Mesothelial cell of epicardium (in vitro differentiated cells): ENCODE data around the gene PPM1A. TPM values are rescaled to one million over a fixed set of nuclear protein-coding genes. Genes with fewer than 3 reads are reported as not detected.

ENCODE experiments used
- DNase-seq, 2 experiments: peaks; one replicate each; pipeline ENCODE4 v3.0.0; 2021; ENCODE audit warnings: low spot score in 2 of 2; ENCODE audit not compliant: unreplicated experiment in 2 of 2
- H3K27ac Mint-ChIP-seq: 2 replicates; pipeline ENCODE4 v1.8.0; 2021; ENCODE audit warnings: mixed read lengths
- H3K27me3 Mint-ChIP-seq: 2 replicates; pipeline ENCODE4 v1.8.0; 2021; ENCODE audit warnings: low read depth, mixed read lengths
- H3K36me3 Mint-ChIP-seq: 2 replicates; pipeline ENCODE4 v1.8.0; 2021; ENCODE audit warnings: mixed read lengths
- H3K4me1 Mint-ChIP-seq: 2 replicates; pipeline ENCODE4 v1.8.0; 2021; ENCODE audit warnings: mixed read lengths
- H3K4me3 Mint-ChIP-seq: 2 replicates; pipeline ENCODE4 v1.8.0; 2021; ENCODE audit warnings: mild to moderate bottlenecking, moderate library complexity, mixed read lengths
- H3K9me3 Mint-ChIP-seq: 2 replicates; pipeline ENCODE4 v1.8.0; 2021; ENCODE audit warnings: mixed read lengths
- CTCF ChIP-seq: fragments of 200-600 bp; sonication (generic); IDR thresholded peaks from one replicate; pipeline ENCODE4 v1.5.0; 2021; ENCODE audit warnings: antibody characterized with exemption; ENCODE audit not compliant: unreplicated experiment
- total RNA-seq: library from RNA; stranded (reverse); gene quantifications from 3 replicates; pipeline ENCODE4 v1.2.1, GENCODE V29; 2021

Gene PPM1A
- total RNA-seq, 1 donor from 2014 or later = 44.3 TPM

- no peak for TF ChIP-seq CTCF
- Mint-ChIP-seq H3K4me3 (no peak overlapping the region), H3K4me1 (peaks cover 43% of the 10 kb centered on the region), H3K9me3 (no peaks in the 10 kb centered on the region), H3K27ac (no peak overlapping the region), H3K36me3 (peaks cover 4% of the 10 kb centered on the region), H3K27me3 (no peaks in the 10 kb centered on the region)
- DNase-seq = no peak
Measured at GRCh38 chr14:60254176-60254575, 5.2 kb downstream of the PPM1A start.

- TF ChIP-seq CTCF = no peak
- H3K9me3 Mint-ChIP-seq = no peaks in the 10 kb centered on the region
- H3K27me3 Mint-ChIP-seq = no peaks in the 10 kb centered on the region
- H3K4me3 Mint-ChIP-seq = no peak overlapping the region
- H3K4me1 Mint-ChIP-seq = peaks cover 21% of the 10 kb centered on the region
- H3K36me3 Mint-ChIP-seq = peaks cover 5% of the 10 kb centered on the region
- no peak for DNase-seq
- no peak overlapping the region for H3K27ac Mint-ChIP-seq
Measured at GRCh38 chr14:60257865-60258264, 8.8 kb downstream of the PPM1A start.

- peaks cover 31% of the 10 kb centered on the region for H3K9me3 Mint-ChIP-seq
- H3K4me1 Mint-ChIP-seq = peaks cover 5% of the 10 kb centered on the region
Measured at GRCh38 chr14:60265163-60265562, 16.1 kb downstream of the PPM1A start.

GRCh38 chr14:60266021-60266937 lies 17.3 kb downstream of the PPM1A start:
- H3K27me3 Mint-ChIP-seq = no peaks in the 10 kb centered on the region
- no peak overlapping the region for H3K27ac Mint-ChIP-seq
- TF ChIP-seq CTCF = no peak
- no peak overlapping the region for H3K4me3 Mint-ChIP-seq
- peaks cover 31% of the 10 kb centered on the region for H3K9me3 Mint-ChIP-seq
- H3K4me1 Mint-ChIP-seq = peaks cover 7% of the 10 kb centered on the region
- DNase-seq = no peak
- peaks cover 49% of the 10 kb centered on the region for H3K36me3 Mint-ChIP-seq

More at GRCh38 chr14:60265163-60265562, 16.1 kb downstream of the PPM1A start:
- H3K27me3 Mint-ChIP-seq = no peaks in the 10 kb centered on the region
- no peak for DNase-seq
- no peak overlapping the region for H3K4me3 Mint-ChIP-seq
- peaks cover 46% of the 10 kb centered on the region for H3K36me3 Mint-ChIP-seq
- no peak overlapping the region for H3K27ac Mint-ChIP-seq
- TF ChIP-seq CTCF = no peak

GRCh38 chr14:60272177-60272576 lies 23.2 kb downstream of the PPM1A start:
- Mint-ChIP-seq H3K4me1 (peaks cover 23% of the 10 kb centered on the region), H3K4me3 (no peak overlapping the region)

More at GRCh38 chr14:60272177-60272576, 23.2 kb downstream of the PPM1A start:
- H3K9me3 Mint-ChIP-seq = peaks cover 14% of the 10 kb centered on the region
- TF ChIP-seq CTCF = no peak
- peak overlapping the region; percentile 47 for H3K27ac Mint-ChIP-seq
- H3K36me3 Mint-ChIP-seq = peaks cover 28% of the 10 kb centered on the region
- no peaks in the 10 kb centered on the region for H3K27me3 Mint-ChIP-seq
- no peak for DNase-seq
